GM19455 (cell line): ENCODE data around the gene UNC13B.
"Not testable (repeated sequence)": the region's sequence is repeated elsewhere in the genome, so short reads cannot be mapped to it uniquely, and the experiment has no call there.

Source experiments
- ATAC-seq: cut with Tn5 transposase; IDR thresholded peaks from one replicate; pipeline ENCODE4 v1.9.1; 2021; ENCODE audit not compliant: unreplicated experiment

The UNC13B gene

GRCh38 chr9:35162605-35163315, 951 bp downstream of the UNC13B start:
- no peak for ATAC-seq

GRCh38 chr9:35163413-35163812, 1.6 kb downstream of the UNC13B start:
- ATAC-seq = no peak

- ATAC-seq = no peak
Measured at GRCh38 chr9:35164711-35165110, 2.9 kb downstream of the UNC13B start.

- ATAC-seq = not testable (repeated sequence)
Measured at GRCh38 chr9:35167429-35167828, 5.6 kb downstream of the UNC13B start.

DNA sequence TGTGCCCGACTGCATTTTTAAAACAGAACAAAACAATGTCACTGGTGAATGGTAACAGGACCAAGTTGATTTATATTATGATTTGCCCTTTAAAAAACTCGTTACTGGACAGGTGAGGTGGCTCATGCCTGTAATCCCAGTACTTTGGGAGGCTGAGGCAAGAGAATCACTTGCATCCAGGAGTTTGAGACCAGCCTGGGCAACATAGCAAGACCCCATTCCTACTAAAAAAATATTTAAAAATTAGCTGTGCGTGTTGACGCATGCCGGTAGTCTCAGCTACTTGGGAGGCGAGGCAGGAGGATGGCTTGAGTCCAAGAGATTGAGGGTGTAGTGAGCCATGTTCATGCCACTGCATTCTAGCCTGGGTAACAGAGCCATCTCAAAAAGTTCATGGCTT, 7.2 kb downstream of the UNC13B start:
- no peak for ATAC-seq

DNA sequence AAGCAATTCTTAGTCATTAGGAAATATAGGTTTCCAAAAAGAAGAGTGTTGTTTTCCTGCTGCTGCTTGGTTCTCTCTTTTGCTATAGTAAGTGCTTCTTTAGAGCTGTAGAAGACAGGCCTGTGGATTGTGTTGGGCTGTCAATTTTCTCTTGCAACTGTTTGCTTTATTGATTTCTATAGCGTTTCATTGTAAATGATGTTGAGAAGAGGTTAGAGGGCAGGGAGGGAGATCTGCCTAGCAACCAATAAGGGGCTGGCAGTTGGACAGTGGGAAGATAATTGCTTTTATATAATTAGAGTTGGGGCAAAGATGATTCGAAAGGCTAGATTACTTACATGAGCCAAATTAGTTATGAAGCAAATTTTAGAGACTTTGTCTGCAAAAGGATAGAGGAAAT, 11.1 kb downstream of the UNC13B start:
- ATAC-seq = no peak

- no peak for ATAC-seq
Measured at GRCh38 chr9:35177520-35177919, 15.7 kb downstream of the UNC13B start.

- no peak for ATAC-seq
Measured at GRCh38 chr9:35179347-35180280, 17.8 kb downstream of the UNC13B start.

DNA sequence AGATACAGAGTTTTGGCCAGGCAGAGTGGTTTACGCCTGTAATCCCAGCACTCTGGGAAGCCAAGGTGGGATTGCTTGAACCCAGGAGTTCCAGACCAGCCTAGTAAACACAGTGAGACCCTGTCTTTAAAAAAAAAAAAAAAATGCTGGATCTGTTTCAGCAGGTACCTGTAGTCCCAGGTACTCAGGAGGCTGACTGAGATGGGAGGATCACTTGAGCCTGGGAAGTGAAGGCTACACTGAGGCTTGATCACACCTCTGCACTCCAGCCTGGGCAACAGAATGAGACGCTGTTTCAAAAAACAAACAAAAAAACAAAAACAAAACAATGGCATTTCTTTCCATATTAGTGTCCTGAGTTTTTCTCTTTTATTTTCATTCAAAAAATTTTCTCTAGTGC, 19.0 kb downstream of the UNC13B start:
- no peak for ATAC-seq

DNA sequence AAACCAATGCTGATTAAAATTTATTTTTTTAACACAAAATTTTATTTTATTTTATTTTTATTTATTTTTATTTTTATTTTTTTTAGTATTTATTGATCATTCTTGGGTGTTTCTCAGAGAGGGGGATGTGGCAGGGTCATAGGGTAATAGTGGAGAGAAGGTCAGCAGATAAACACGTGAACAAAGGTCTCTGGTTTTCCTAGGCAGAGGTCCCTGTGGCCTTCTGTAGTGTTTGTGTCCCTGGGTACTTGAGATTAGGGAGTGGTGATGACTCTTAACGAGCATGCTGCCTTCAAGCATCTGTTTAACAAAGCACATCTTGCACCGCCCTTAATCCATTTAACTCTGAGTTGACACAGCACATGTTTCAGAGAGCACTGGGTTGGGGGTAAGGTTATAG, 20.6 kb downstream of the UNC13B start:
- not testable (repeated sequence) for ATAC-seq

GRCh38 chr9:35182996-35183754, 21.4 kb downstream of the UNC13B start:
- ATAC-seq = not testable (repeated sequence)

- ATAC-seq = not testable (repeated sequence)
Measured at GRCh38 chr9:35183755-35184480, 22.1 kb downstream of the UNC13B start.

DNA sequence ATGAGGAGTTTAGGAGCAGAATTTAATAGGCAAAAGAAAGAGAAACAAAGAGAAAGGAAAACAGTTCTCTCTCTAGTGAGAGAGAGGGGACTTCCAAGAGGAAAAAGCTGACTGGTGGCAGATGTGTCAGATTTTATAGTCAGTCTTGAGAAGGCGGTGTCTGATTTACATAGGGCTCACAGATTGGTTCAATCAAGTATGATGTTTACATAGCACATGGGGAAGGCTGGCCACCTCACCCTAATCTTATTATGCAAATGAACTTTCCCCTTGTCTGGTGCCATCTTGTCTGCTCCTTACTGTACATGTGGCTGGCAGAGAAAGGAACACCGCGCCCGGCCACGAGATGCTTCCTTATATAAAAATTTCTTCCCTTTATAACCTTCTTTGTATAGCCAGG, 24.7 kb downstream of the UNC13B start:
- no peak for ATAC-seq

GRCh38 chr9:35190203-35190602, 28.4 kb downstream of the UNC13B start:
- no peak for ATAC-seq

DNA sequence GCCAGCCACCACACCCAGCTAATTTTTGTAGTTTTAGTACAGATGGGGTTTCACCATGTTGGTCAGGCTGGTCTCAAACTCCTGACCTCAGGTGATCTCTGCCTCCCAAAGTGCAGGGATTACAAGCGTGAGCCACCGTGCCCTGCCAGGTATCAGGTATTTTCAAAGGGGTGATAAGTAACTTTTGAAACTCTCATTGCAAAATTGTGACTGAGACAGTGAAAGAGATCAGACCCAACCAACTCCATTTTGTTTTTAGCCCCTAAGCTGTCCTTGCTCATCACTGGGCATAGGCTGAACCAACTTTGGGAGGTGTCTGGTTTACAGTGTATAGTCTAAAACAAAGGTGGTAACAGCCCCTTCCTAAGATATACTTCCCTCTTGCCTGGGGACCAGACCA, 29.3 kb downstream of the UNC13B start:
- no peak for ATAC-seq

GRCh38 chr9:35193762-35194161, 32.0 kb downstream of the UNC13B start:
- ATAC-seq = no peak

GRCh38 chr9:35195683-35196082, 33.9 kb downstream of the UNC13B start:
- no peak for ATAC-seq

DNA sequence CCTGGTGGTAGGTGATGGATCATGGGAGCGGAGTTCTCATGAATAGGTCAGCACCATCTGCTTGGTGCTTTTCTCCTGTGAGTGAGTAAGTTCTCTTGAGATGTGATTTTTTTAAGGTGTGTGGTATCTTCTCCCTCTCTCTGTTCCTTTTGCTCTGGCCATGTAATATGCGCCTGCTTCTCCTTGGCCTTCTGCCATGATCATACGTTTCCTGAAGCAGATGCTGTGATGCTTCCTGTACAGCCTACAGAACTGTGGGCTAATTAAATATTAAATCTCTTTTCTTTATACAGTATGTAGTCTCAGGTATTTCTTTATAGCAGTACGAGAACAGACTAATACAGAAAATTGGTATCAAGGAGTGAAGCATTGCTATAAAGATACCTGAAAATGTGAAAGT, 36.4 kb downstream of the UNC13B start:
- ATAC-seq = no peak

DNA sequence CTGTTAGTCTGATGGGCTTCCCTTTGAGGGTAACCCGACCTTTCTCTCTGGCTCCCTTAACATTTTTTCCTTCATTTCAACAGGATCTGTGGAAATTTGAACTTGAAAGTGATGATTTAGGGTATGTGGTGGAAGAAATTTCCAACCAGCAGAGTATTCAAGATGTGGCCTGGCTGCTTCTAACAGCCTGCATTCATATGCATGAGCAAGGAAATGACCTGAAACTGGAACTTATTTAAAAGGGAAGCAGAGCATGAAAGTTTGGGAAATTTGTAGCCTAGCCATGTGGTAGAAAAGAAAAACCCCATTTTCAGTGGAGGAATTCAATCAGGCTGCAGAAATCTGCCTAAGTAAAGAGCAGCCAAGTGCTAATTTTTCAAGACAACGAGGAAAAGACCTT, 41.7 kb downstream of the UNC13B start:
- no peak for ATAC-seq

- ATAC-seq = no peak
Measured at GRCh38 chr9:35205340-35205739, 43.5 kb downstream of the UNC13B start.

GRCh38 chr9:35211854-35212253, 50.0 kb downstream of the UNC13B start:
- no peak for ATAC-seq
